Endothelial cell (in vitro differentiated cells): ENCODE measurements around the gene FHL3. TPM values are rescaled to one million over a fixed set of nuclear protein-coding genes. Genes with fewer than 3 reads are reported as not detected.
A peak's percentile ranks its signal among the peaks of the same experiment; 100 is the strongest.

ENCODE experiments used
- DNase-seq: peaks from one replicate; pipeline ENCODE4 v3.0.0; 2021; ENCODE audit warnings: low spot score
- H3K27ac Mint-ChIP-seq: one replicate; pipeline ENCODE4 v1.8.0; 2021; ENCODE audit warnings: mixed read lengths, inconsistent platforms; ENCODE audit not compliant: unreplicated experiment
- H3K27me3 Mint-ChIP-seq: one replicate; pipeline ENCODE4 v1.8.0; 2021; ENCODE audit warnings: mild to moderate bottlenecking, moderate library complexity, mixed read lengths, inconsistent platforms; ENCODE audit not compliant: unreplicated experiment
- H3K36me3 Mint-ChIP-seq: one replicate; pipeline ENCODE4 v1.8.0; 2021; ENCODE audit warnings: mild to moderate bottlenecking, low read depth, mixed read lengths, inconsistent platforms; ENCODE audit not compliant: unreplicated experiment
- H3K4me1 Mint-ChIP-seq: one replicate; pipeline ENCODE4 v1.8.0; 2021; ENCODE audit warnings: mild to moderate bottlenecking, mixed read lengths, inconsistent platforms; ENCODE audit not compliant: unreplicated experiment
- H3K4me3 Mint-ChIP-seq: one replicate; pipeline ENCODE4 v1.8.0; 2021; ENCODE audit warnings: mild to moderate bottlenecking, mixed read lengths, inconsistent platforms; ENCODE audit not compliant: unreplicated experiment
- H3K9me3 Mint-ChIP-seq: one replicate; pipeline ENCODE4 v1.8.0; 2021; ENCODE audit warnings: mixed read lengths, inconsistent platforms; ENCODE audit not compliant: unreplicated experiment
- total RNA-seq: library from RNA; stranded (reverse); fragmentation: NEBNext Ultra II Directional; extraction: Animal tissue kit (Norgen Biotek cat#: 25700); gene quantifications from one replicate; pipeline ENCODE4 v1.2.1, GENCODE V29; 2021; ENCODE audit not compliant: unreplicated experiment
- TF ChIP-seq, protein P1 (sequence below): fragments of 200-600 bp; sonication (generic); IDR thresholded peaks from one replicate; pipeline ENCODE4 v1.5.0; 2021; ENCODE audit warnings: antibody characterized with exemption; ENCODE audit not compliant: unreplicated experiment

The FHL3 gene
- total RNA-seq, 1 donor from 2014 or later: 142 TPM

DNA sequence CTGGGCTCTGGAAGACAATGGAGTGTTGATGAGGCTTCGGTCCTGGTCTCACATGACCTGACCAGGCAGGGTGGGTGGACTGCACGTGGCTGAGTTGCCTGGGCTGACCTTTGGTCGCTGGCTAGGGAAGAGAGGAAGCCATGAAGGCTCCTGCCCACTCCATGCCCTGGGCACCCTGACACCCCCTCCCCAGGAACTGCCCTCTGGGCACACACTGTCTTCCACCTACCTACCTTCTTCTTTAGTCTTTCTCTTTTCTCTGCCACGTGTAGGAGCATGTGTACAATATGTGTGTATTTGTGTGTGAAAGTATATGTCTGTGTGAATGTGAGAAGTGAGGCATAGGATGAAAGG, 26.2 kb upstream of the FHL3 start:
- H3K27me3 Mint-ChIP-seq: peaks cover 5% of the 10 kb centered on the region
- no peak overlapping the region for H3K27ac Mint-ChIP-seq
- H3K4me1 Mint-ChIP-seq: peaks cover 40% of the 10 kb centered on the region
- H3K36me3 Mint-ChIP-seq: no peaks in the 10 kb centered on the region
- TF ChIP-seq, protein P1, sequence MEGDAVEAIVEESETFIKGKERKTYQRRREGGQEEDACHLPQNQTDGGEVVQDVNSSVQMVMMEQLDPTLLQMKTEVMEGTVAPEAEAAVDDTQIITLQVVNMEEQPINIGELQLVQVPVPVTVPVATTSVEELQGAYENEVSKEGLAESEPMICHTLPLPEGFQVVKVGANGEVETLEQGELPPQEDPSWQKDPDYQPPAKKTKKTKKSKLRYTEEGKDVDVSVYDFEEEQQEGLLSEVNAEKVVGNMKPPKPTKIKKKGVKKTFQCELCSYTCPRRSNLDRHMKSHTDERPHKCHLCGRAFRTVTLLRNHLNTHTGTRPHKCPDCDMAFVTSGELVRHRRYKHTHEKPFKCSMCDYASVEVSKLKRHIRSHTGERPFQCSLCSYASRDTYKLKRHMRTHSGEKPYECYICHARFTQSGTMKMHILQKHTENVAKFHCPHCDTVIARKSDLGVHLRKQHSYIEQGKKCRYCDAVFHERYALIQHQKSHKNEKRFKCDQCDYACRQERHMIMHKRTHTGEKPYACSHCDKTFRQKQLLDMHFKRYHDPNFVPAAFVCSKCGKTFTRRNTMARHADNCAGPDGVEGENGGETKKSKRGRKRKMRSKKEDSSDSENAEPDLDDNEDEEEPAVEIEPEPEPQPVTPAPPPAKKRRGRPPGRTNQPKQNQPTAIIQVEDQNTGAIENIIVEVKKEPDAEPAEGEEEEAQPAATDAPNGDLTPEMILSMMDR: no peak
- no peak for DNase-seq
- H3K4me3 Mint-ChIP-seq: no peak overlapping the region
- no peaks in the 10 kb centered on the region for H3K9me3 Mint-ChIP-seq

DNA sequence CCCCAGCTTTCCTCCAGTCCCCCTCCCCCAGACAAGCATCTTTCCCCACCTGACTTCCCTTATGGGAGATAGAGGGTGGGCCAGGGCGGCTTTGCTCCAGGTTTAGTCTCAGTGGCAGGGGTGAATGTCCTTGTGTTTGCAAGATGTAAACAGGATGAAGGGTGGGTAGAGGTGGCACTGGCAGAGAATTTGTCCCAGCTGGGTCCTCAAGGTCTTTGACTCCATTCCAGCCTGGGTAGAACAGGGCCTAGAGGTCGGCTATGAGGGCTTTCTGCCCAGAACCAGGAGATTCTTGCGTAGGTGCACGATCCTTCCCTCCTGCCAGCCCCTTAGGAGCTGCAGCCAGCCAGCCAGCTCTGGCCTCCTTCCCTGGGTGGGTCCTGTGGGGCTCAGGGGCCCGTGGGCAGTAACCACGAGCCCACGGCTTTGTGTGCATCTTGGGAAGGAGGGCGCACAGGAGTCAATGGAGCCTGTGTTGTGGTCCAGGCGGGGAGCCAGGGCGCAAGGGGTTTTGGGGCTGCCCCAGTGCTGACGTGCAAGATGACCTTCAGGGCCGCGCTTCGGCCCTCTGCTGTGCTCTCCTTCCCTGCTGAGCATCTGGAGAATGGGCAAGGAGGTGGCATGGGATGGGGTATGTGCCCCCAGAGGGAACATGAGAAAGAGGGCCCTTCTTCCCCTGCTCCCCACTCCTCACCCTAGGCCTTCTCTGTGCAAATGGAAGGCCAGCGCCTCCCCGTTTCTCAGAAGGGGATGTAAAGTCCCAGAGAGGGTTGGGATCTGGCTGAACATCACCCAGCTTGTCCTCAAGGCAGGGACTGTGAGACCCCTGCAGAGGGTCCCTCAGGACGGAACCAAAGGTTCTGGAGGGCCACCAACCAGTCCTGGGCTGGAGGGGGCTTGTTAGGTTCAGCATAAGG, 25.5 kb upstream of the FHL3 start:
- no peak for DNase-seq
- H3K36me3 Mint-ChIP-seq: peaks cover 4% of the 10 kb centered on the region
- TF ChIP-seq, protein P1: no peak
- H3K27ac Mint-ChIP-seq: no peak overlapping the region
- H3K9me3 Mint-ChIP-seq: no peaks in the 10 kb centered on the region
- peaks cover 5% of the 10 kb centered on the region for H3K27me3 Mint-ChIP-seq
- peaks cover 47% of the 10 kb centered on the region for H3K4me1 Mint-ChIP-seq
- no peak overlapping the region for H3K4me3 Mint-ChIP-seq

DNA sequence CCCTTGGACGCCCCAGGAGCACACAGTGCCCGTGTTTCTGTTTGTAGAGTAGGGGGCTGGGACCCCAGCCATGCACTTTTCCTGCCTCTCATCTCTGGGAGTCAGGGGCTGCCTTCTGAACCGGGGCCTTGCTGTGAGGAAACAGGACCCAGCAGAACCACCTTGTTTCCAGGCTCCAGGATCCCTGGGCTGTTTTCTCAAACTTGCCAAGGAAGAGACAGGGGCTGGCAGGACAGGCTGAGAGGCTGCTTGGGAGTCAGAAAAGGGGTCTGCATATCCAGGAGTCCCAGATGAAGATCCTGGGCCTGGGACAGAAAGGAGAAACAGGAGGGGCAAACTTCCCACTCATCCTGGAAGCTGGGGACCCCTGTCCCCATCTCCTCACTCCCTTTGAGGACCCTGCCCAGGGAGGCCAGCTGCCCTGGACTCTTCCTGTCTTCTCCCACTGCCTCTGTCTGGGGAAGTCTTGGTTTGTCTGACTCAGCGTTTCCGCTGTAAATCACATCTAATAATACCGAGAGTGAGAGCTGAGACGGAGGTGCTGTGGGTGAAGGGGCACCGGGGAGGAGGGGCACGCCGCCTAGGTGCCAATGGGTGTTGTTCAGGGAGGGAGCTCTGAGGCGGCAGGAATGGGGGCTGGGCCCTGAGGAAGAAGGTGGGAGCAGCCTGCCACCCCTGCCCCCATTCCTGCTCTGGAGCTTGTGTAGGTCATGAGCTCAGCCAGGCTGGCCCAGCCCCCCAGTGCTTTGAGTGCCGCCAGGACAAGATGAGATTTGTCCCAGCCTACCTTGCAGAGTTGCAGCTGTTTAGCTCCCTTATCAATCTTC, 24.6 kb upstream of the FHL3 start:
- Mint-ChIP-seq H3K27ac (peak overlapping the region; percentile 83), H3K9me3 (no peaks in the 10 kb centered on the region), H3K36me3 (peaks cover 14% of the 10 kb centered on the region), H3K27me3 (peaks cover 5% of the 10 kb centered on the region), H3K4me1 (peaks cover 55% of the 10 kb centered on the region), H3K4me3 (no peak overlapping the region)
- no peak for DNase-seq
- TF ChIP-seq, protein P1: no peak

DNA sequence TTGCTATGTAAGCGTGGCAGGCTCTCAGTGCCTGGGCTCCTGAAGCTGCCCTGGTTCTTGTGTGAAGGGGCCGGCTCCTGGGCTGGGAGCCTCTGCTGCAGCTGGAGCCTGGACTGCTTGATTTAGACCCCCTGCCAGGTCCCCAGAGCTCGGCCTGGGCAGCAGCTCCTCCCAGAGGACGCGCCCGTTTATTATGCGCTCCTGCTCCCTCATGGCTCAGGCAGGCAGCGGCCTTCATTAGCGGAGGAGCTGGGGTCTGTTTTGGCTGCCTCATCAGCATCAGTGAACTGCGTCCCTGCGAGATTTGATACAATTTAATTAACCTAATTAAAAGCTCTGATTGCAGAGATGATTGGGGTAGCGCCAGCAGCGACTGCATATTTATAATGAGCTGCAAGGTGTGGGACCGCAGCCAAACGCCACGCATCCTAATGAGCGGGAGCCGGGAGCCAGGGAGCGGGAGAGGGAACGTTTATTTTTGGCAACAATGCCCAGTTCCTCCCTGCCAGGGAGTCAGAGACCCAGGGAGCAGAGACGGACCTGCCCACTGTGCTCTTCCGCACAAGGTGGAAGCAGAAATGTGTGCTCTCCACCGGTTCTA, 23.9 kb upstream of the FHL3 start:
- H3K27ac Mint-ChIP-seq: peak overlapping the region; percentile 52
- H3K9me3 Mint-ChIP-seq: no peaks in the 10 kb centered on the region
- TF ChIP-seq, protein P1: no peak
- peaks cover 19% of the 10 kb centered on the region for H3K36me3 Mint-ChIP-seq
- no peak for DNase-seq
- H3K4me1 Mint-ChIP-seq: peaks cover 58% of the 10 kb centered on the region
- H3K4me3 Mint-ChIP-seq: no peak overlapping the region
- H3K27me3 Mint-ChIP-seq: peaks cover 5% of the 10 kb centered on the region
